ENCODE measurements around the gene HMGN4.

The HMGN4 gene

GRCh38 chr6:26553264-26553634 lies 15.1 kb downstream of the HMGN4 start:
- no peak for TF ChIP-seq CTCF (conservative IDR thresholded peaks at IDR 0.05; ENCODE audit: low read depth, low read length)
- H3K4me3 ChIP-seq (ENCODE audit: low read length): peak overlapping the region; percentile 77
- no peak for DNase-seq (ENCODE audit: low read depth)

- H3K4me3 ChIP-seq (ENCODE audit: low read length): peak overlapping the region; percentile 77
- no peak for TF ChIP-seq CTCF (conservative IDR thresholded peaks at IDR 0.05; ENCODE audit: low read depth, low read length)
Measured at GRCh38 chr6:26553635-26554446, 15.7 kb downstream of the HMGN4 start.

GRCh38 chr6:26554447-26554696 lies 16.2 kb downstream of the HMGN4 start:
- DNase-seq (ENCODE audit: low read depth): no peak
- peak overlapping the region; percentile 77 for H3K4me3 ChIP-seq (ENCODE audit: low read length)
- no peak for TF ChIP-seq CTCF (conservative IDR thresholded peaks at IDR 0.05; ENCODE audit: low read depth, low read length)

More at GRCh38 chr6:26553635-26554446, 15.7 kb downstream of the HMGN4 start:
- DNase-seq (ENCODE audit: low read depth): no peak

- DNase-seq (ENCODE audit: low read depth): no peak
- TF ChIP-seq CTCF (conservative IDR thresholded peaks at IDR 0.05; ENCODE audit: low read depth, low read length): no peak
- H3K4me3 ChIP-seq (ENCODE audit: low read length): peak overlapping the region; percentile 77
Measured at GRCh38 chr6:26554697-26555504, 16.7 kb downstream of the HMGN4 start.

GRCh38 chr6:26555505-26556262 lies 17.5 kb downstream of the HMGN4 start:
- peak overlapping the region; percentile 77 for H3K4me3 ChIP-seq (ENCODE audit: low read length)
- TF ChIP-seq CTCF (conservative IDR thresholded peaks at IDR 0.05; ENCODE audit: low read depth, low read length): no peak
- no peak for DNase-seq (ENCODE audit: low read depth)

GRCh38 chr6:26556263-26557070 lies 18.3 kb downstream of the HMGN4 start:
- peak overlapping the region; percentile 77 for H3K4me3 ChIP-seq (ENCODE audit: low read length)
- DNase-seq (ENCODE audit: low read depth): no peak
- no peak for TF ChIP-seq CTCF (conservative IDR thresholded peaks at IDR 0.05; ENCODE audit: low read depth, low read length)

All from retinal pigment epithelial cell (primary cell).